Ovary (tissue), 3 donors: ENCODE results near the gene FOS.

Experiments
- CTCF ChIP-seq, 3 donors: fragments of 450-650 bp in 2 of 3; fragments of 200-600 bp in 1 of 3; IDR thresholded peaks; one replicate each; pipeline versions ENCODE4 v1.5.1 to v1.8.0; 2016 to 2022; ENCODE audit warnings: antibody characterized with exemption in 3 of 3, mild to moderate bottlenecking in 1 of 3
- POLR2A ChIP-seq: fragments of 450-650 bp; IDR thresholded peaks from one replicate; pipeline ENCODE4 v1.6.1; 2017; ENCODE audit warnings: antibody characterized with exemption, mild to moderate bottlenecking, moderate library complexity
- donor health status: DM: no; HTN: no; CAD: no.

GRCh38 chr14:75268633-75269550 is 9.7 kb upstream of the FOS start:
- no peak for TF ChIP-seq CTCF (IDR thresholded peaks at IDR 0.05)
- no peak for TF ChIP-seq POLR2A
